Aorta (tissue), 5 donors: ENCODE data around the gene ZNF304. TPM values are rescaled to one million over a fixed set of nuclear protein-coding genes. Genes with fewer than 3 reads are reported as not detected.

Experiments
- ATAC-seq: fragments of 200-7000 bp; cut with Tn5 transposase; one replicate; pipeline ENCODE4 v1.9.1; 2022; ENCODE audit warnings: moderate library complexity; ENCODE audit not compliant: low FRiP score
- DNase-seq, 2 donors: peaks; one replicate each; pipeline ENCODE4 v3.0.0-alpha.2; 2020
- H3K27ac ChIP-seq, 2 donors: one replicate each; pipeline ENCODE4 v1.5.1; 2013; ENCODE audit warnings: low read length in 2 of 2, mild to moderate bottlenecking in 2 of 2, moderate library complexity in 2 of 2, control low read depth in 1 of 2, inconsistent platforms in 1 of 2, low read depth in 1 of 2
- H3K27me3 ChIP-seq, 2 donors: one replicate each; pipeline ENCODE4 v1.6.1; 2013; ENCODE audit warnings: control low read depth in 1 of 2, low read length in 1 of 2, mild to moderate bottlenecking in 1 of 2, moderate library complexity in 1 of 2; ENCODE audit not compliant: insufficient read depth in 2 of 2, control insufficient read depth in 1 of 2
- H3K36me3 ChIP-seq, 2 donors: one replicate each; pipeline ENCODE4 v1.6.1; 2013; ENCODE audit warnings: control low read depth in 1 of 2, low read length in 1 of 2, mild to moderate bottlenecking in 1 of 2; ENCODE audit not compliant: insufficient read depth in 2 of 2, control insufficient read depth in 1 of 2
- H3K4me1 ChIP-seq, 2 donors: one replicate each; pipeline ENCODE4 v1.6.1; 2013; ENCODE audit warnings: low read length in 2 of 2, control low read depth in 1 of 2, mild to moderate bottlenecking in 1 of 2, moderate library complexity in 1 of 2; ENCODE audit not compliant: insufficient read depth in 2 of 2, control insufficient read depth in 1 of 2
- H3K4me3 ChIP-seq, 2 donors: one replicate each; pipeline ENCODE4 v1.5.1; 2013; ENCODE audit warnings: low read length in 2 of 2, control low read depth in 1 of 2, mild to moderate bottlenecking in 1 of 2
- H3K9me3 ChIP-seq: one replicate; pipeline ENCODE4 v1.6.1; 2013; ENCODE audit warnings: mild to moderate bottlenecking, low read length; ENCODE audit not compliant: control insufficient read depth
- WGBS, 2 donors: extraction: QIAGEN DNeasy Blood & Tissue Kit; methylation state at CpG; one replicate each; pipeline ENCODE4 v1.1.7; 2013; 5-methylcytosine and 5-hydroxymethylcytosine counted together
- intact Hi-C, 2 donors: fragments of 100-400 bp; cut with DNase I; formaldehyde crosslinking; loops; one replicate each; pipeline versions ENCODE4 v1.14.2 to v1.15.0; 2022
- polyA plus RNA-seq, 2 donors: library from polyadenylated mRNA; stranded (reverse); fragments of 200-250 nt; gene quantifications; one replicate each; pipeline ENCODE4 v1.2.3, GENCODE V29; 2013
- total RNA-seq, 2 donors: library from RNA; stranded (reverse); fragmentation: NEBNext Ultra II Directional; extraction: Animal tissue kit (Norgen Biotek cat#: 25700); gene quantifications; one replicate each; pipeline ENCODE4 v1.2.1, GENCODE V29; 2021
- donor health status: healthy with polysubstance abuse.
- donor health status: Bipolar disorder and iron deficiency.
- donor health status: DM: no; HTN: no; CAD: no.
- donor health status: DM: no; HTN: no; CAD: no.
- donor health status: DM: yes; HTN: yes; CAD: no.

Gene ZNF304
- total and polyA plus RNA-seq, 4 donors: 1.8 to 11.0 (median 7.1) TPM

DNA sequence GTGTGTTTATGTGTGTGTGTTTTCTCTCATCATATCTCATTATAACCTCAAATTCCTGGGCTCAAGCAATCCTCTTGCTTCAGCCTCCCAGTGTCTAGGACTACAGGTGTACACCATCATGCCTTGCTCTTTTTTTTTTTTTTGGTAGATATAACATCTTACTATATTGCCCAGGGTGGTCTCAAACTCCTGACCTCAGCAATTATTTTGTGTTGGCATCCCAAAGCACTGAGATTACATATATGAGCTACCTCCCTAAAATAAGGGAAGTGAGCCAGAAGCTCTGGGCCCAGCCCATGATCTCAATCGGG is 31.2 kb upstream of the ZNF304 start:
- DNase-seq: no peak
- peaks cover under 1 to 7% of the 10 kb centered on the region in 2 donors for H3K36me3 ChIP-seq
- no peaks in the 10 kb centered on the region for H3K4me1 ChIP-seq
- ATAC-seq: no peak
- peak overlapping the region in 1 of 2 donors; percentile 66 for H3K27ac ChIP-seq
- H3K9me3 ChIP-seq: peaks cover 6% of the 10 kb centered on the region
- H3K27me3 ChIP-seq: no peaks in the 10 kb centered on the region
- 0 to 2% methylated on average over 1 of the region's 1 CpG for WGBS, 2 donors
- intact Hi-C loops: loop anchor here in 1 of 2 donors (5.0 kb wide), 1 partner anchor 38 kb away; the partner anchor contains the start of gene ZNF460
- H3K4me3 ChIP-seq: peak overlapping the region; percentile 49 to 69

DNA sequence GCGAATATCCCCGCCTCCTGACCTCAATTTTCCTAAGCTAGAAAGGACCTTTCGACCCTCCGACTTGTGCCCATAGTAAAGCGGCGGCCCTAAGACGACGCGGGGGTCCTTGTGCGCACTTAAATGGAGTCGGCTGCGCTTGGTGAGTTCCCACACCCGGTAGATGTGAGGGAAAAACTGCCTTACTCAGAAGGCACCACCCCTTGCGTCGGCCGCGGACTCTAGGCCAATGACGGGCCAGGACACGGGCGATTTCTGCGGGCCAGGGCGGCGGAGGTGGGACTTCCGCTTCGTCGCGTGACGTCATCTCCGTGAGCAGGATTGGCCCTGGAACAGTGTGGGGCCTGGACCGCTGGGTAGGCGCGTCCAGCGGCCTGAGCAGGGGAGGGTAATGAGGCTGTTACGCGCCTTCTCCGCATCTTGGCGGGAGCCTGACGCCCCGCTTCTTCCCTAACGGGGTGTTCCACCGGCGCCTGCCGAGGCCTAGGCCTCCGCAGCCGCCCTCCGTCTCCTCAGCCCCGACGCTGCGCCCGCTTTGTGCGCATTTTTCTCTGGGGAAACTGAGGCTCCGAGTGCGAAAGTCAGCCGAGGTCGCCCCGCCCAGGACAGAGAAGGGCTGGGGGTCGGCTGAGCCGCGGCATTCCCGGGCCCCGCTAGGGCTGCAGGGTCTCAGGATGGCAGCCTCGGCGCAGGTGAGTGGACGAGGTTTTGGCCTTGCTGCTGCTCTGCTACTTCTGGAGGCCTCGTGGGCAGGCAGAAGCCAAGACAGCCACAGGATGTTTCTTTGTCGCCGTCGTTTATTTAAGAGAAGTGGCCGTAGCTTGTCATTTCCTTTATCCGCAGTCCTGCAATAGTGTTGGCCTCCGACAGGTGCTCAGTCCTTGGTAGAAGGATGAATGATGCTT is 30.6 kb upstream of the ZNF304 start, which contains the start of gene ZNF543:
Gene ZNF543, plus strand, starts transcription at position 293 of the 905 bp plus-strand sequence. Its CDS starts 382 bp downstream, at position 675.
- no peaks in the 10 kb centered on the region for H3K4me1 ChIP-seq
- H3K27me3 ChIP-seq: no peaks in the 10 kb centered on the region
- DNase-seq (peak; percentile 98 to 99), ATAC-seq (peak; percentile 99)
- peak within 1 kb of the TSS; percentile 57 to 69 for H3K4me3 ChIP-seq
- peak within 1 kb of the TSS in 1 of 2 donors; percentile 66 for H3K27ac ChIP-seq
- peaks cover 8% of the 10 kb centered on the region for H3K9me3 ChIP-seq
- WGBS, 2 donors: 1% methylated on average over 64 to 71 of the region's 71 CpGs
- intact Hi-C loops: loop anchor here in 1 of 2 donors (5.0 kb wide), 1 partner anchor 38 kb away; the partner anchor contains the start of gene ZNF460
- H3K36me3 ChIP-seq: peaks cover 5 to 11% of the 10 kb centered on the region in 2 donors

DNA sequence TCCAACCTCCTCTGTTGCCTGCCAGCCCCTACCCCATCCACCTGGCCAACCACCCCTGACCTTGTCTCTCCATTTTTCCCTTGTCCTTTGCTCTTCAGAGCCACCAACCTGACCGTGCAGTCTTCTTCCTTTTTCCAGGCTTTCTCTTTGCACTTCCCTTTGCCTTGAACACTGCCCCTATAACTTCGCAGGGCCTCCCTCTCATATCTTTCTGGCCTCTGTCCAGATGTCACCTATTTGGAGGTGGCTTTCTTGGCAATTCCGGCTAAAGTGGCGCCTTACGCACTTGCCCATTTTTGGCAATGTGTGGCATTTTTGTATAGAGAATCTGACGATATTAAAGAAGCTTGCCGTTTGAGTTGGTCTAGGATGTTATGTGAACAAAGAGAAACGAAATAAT is 30.0 kb upstream of the ZNF304 start:
- H3K36me3 ChIP-seq: peaks cover 5 to 14% of the 10 kb centered on the region in 2 donors
- no peak overlapping the region for H3K27ac ChIP-seq
- no peak for ATAC-seq
- H3K9me3 ChIP-seq: peaks cover 10% of the 10 kb centered on the region
- no peak for DNase-seq
- WGBS, 2 donors: 26 to 34% methylated on average over 8 of the region's 8 CpGs
- peak overlapping the region; percentile 57 to 69 for H3K4me3 ChIP-seq
- intact Hi-C loops: loop anchor here in 1 of 2 donors (5.0 kb wide), 1 partner anchor 39 kb away; the partner anchor contains the start of gene ZNF460
- no peaks in the 10 kb centered on the region for H3K4me1 ChIP-seq
- no peaks in the 10 kb centered on the region for H3K27me3 ChIP-seq

DNA sequence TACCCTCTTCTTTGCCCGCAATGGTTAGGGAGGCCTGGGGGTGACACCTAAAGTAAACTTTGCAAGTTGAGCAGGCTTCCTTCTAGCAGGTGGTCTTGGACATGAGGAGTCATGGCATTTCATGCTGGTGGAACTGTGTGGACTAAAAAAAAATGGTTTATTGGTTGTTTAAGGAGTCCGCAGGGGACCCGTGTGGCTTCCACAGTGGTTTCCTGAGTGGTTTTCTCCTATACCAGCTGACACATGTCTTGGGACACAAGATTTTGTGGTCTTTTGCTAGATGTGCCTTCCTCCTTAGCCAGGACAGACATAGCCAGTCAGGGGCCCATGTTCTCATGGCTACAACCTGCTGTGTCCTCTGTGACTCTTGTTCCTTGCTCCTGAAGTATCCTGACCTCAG is 29.3 kb upstream of the ZNF304 start:
- DNase-seq: no peak
- WGBS, 2 donors: 80 to 82% methylated on average over 3 of the region's 3 CpGs
- Histone ChIP-seq H3K27ac (no peak overlapping the region), H3K36me3 (peaks cover 10 to 17% of the 10 kb centered on the region in 2 donors), H3K4me3 (no peak overlapping the region), H3K4me1 (no peaks in the 10 kb centered on the region), H3K9me3 (peaks cover 13% of the 10 kb centered on the region), H3K27me3 (no peaks in the 10 kb centered on the region)
- intact Hi-C loops: loop anchor here in 1 of 2 donors (5.0 kb wide), 1 partner anchor 39 kb away; the partner anchor contains the start of gene ZNF460
- ATAC-seq: no peak

GRCh38 chr19:57324992-57325391 is 26.1 kb upstream of the ZNF304 start:
- intact Hi-C loops: loop anchor here in 1 of 2 donors (5.0 kb wide), 1 partner anchor 43 kb away; the partner anchor contains the start of gene ZNF460
- peaks cover 23 to 29% of the 10 kb centered on the region in 2 donors for H3K36me3 ChIP-seq
- H3K27ac ChIP-seq: no peak overlapping the region

DNA sequence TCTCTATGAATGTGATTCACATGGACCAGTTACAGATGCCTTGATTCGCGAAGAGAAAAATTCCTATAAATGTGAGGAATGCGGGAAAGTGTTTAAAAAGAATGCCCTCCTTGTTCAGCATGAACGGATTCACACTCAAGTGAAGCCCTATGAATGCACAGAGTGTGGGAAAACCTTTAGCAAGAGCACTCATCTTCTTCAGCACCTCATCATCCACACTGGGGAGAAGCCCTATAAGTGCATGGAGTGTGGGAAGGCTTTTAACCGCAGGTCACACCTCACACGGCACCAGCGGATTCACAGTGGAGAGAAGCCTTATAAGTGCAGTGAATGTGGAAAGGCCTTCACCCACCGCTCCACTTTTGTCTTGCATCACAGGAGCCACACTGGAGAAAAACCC is 23.1 kb upstream of the ZNF304 start:
- ATAC-seq: no peak
- 93 to 95% methylated on average over 8 of the region's 8 CpGs for WGBS, 2 donors
- H3K4me3 ChIP-seq: no peak overlapping the region

More at GRCh38 chr19:57324992-57325391, 26.1 kb upstream of the ZNF304 start:
- DNase-seq (no peak), ATAC-seq (no peak)
- Histone ChIP-seq H3K9me3 (peaks cover 29% of the 10 kb centered on the region), H3K4me3 (no peak overlapping the region), H3K4me1 (no peaks in the 10 kb centered on the region), H3K27me3 (no peaks in the 10 kb centered on the region)

GRCh38 chr19:57334191-57334590 is 16.9 kb upstream of the ZNF304 start:
- WGBS, 2 donors: 76 to 84% methylated on average over 4 of the region's 4 CpGs

More for the DNA sequence above, 23.1 kb upstream of the ZNF304 start:
- intact Hi-C loops: no loop called here
- H3K9me3 ChIP-seq: peaks cover 27% of the 10 kb centered on the region
- no peak for DNase-seq
- no peaks in the 10 kb centered on the region for H3K4me1 ChIP-seq
- H3K27me3 ChIP-seq: no peaks in the 10 kb centered on the region
- H3K36me3 ChIP-seq: peaks cover 25 to 29% of the 10 kb centered on the region in 2 donors
- H3K27ac ChIP-seq: no peak overlapping the region

GRCh38 chr19:57338877-57339276 is 12.2 kb upstream of the ZNF304 start:
- H3K36me3 ChIP-seq: no peaks in the 10 kb centered on the region
- intact Hi-C loops: no loop called here
- H3K4me3 ChIP-seq: no peak overlapping the region
- peaks cover 5% of the 10 kb centered on the region for H3K9me3 ChIP-seq
- DNase-seq (no peak), ATAC-seq (peak; percentile 79)
- H3K27me3 ChIP-seq: no peaks in the 10 kb centered on the region
- no peak overlapping the region for H3K27ac ChIP-seq
- H3K4me1 ChIP-seq: no peaks in the 10 kb centered on the region
- 14 to 19% methylated on average over 3 of the region's 3 CpGs for WGBS, 2 donors

More at GRCh38 chr19:57334191-57334590, 16.9 kb upstream of the ZNF304 start:
- Histone ChIP-seq H3K27ac (no peak overlapping the region), H3K27me3 (no peaks in the 10 kb centered on the region), H3K4me3 (no peak overlapping the region), H3K4me1 (no peaks in the 10 kb centered on the region), H3K9me3 (peaks cover 5% of the 10 kb centered on the region), H3K36me3 (peaks cover 0 to 3% of the 10 kb centered on the region in 2 donors)
- DNase-seq (no peak), ATAC-seq (no peak)
- intact Hi-C loops: no loop called here
